HL-60 (cell line): ENCODE results near the gene PDE4B.
A peak's percentile ranks its signal among the peaks of the same experiment; 100 is the strongest.

Experiments used
- DNase-seq, 2 experiments: peaks; one replicate each; pipeline ENCODE4 v3.0.0-alpha.2; 2010 to 2020; ENCODE audit warnings: low read depth in 1 of 2, low spot score in 1 of 2
- H3K27ac ChIP-seq: fragments of 250-450 bp; sonication (Bioruptor Pico); replicated peaks from 2 replicates; pipeline ENCODE4 v1.5.1; 2020; ENCODE audit warnings: mild to moderate bottlenecking, moderate library complexity
- H3K27me3 ChIP-seq: fragments of 250-450 bp; sonication (Bioruptor Pico); 2 replicates; pipeline ENCODE4 v1.5.1; 2021; ENCODE audit warnings: mild to moderate bottlenecking, moderate library complexity; ENCODE audit not compliant: insufficient read depth, poor library complexity, severe bottlenecking
- H3K4me3 ChIP-seq: replicated peaks from 2 replicates; pipeline ENCODE4 v1.5.1; 2011; ENCODE audit warnings: mild to moderate bottlenecking, control low read depth, low read length; ENCODE audit not compliant: insufficient read depth
- CTCF ChIP-seq: IDR thresholded peaks from one replicate; pipeline ENCODE4 v1.5.1; 2011; ENCODE audit warnings: low read length, control low read depth, inconsistent platforms; ENCODE audit not compliant: insufficient read depth
- GABPA ChIP-seq: IDR thresholded peaks from 2 replicates; pipeline ENCODE4 v1.6.1; 2012; ENCODE audit warnings: low read depth
- POLR2AphosphoS5 ChIP-seq: IDR thresholded peaks from 2 replicates; pipeline ENCODE4 v1.6.1; 2012; ENCODE audit warnings: low read depth
- REST ChIP-seq: IDR thresholded peaks from 2 replicates; pipeline ENCODE4 v1.6.1; 2012; ENCODE audit warnings: low read depth; ENCODE audit not compliant: insufficient replicate concordance
- SPI1 ChIP-seq: IDR thresholded peaks from 2 replicates; pipeline ENCODE4 v1.6.1; 2012; ENCODE audit warnings: low read depth, mild to moderate bottlenecking, borderline replicate concordance

PDE4B gene

GRCh38 chr1:66256629-66257572 lies 464.2 kb downstream of the PDE4B start:
- Histone ChIP-seq H3K27ac (no peak overlapping the region), H3K27me3 (no peaks in the 10 kb centered on the region), H3K4me3 (no peak overlapping the region)
- DNase-seq, result no peak
- TF ChIP-seq GABPA, result no peak
- TF ChIP-seq CTCF, result no peak
- TF ChIP-seq POLR2AphosphoS5, result no peak
- no peak for TF ChIP-seq REST
- no peak for TF ChIP-seq SPI1

GRCh38 chr1:66258404-66259105 lies 465.9 kb downstream of the PDE4B start:
- Histone ChIP-seq H3K4me3 (no peak overlapping the region), H3K27me3 (no peaks in the 10 kb centered on the region), H3K27ac (no peak overlapping the region)
- TF ChIP-seq POLR2AphosphoS5 (no peak), SPI1 (no peak), GABPA (no peak), REST (no peak), CTCF (no peak)
- no peak for DNase-seq

GRCh38 chr1:66261364-66261763 lies 468.7 kb downstream of the PDE4B start:
- no peak overlapping the region for H3K27ac ChIP-seq
- no peak overlapping the region for H3K4me3 ChIP-seq
- no peaks in the 10 kb centered on the region for H3K27me3 ChIP-seq
- TF ChIP-seq REST (no peak), POLR2AphosphoS5 (no peak), CTCF (no peak), SPI1 (no peak; the same call in 1 of the 2 replicates), GABPA (no peak)
- peak in 1 of 2 experiments; percentile 23 for DNase-seq
